ENCODE measurements around the gene MIDN.

Gene MIDN

GRCh38 chr19:1220976-1221903 lies 27.1 kb upstream of the MIDN start:
- DNase-seq, result peak; percentile 24

GRCh38 chr19:1221904-1222255 lies 26.5 kb upstream of the MIDN start:
- no peak for DNase-seq

GRCh38 chr19:1222394-1222793 lies 26.0 kb upstream of the MIDN start:
- no peak for DNase-seq

- no peak for DNase-seq
Observed at GRCh38 chr19:1223018-1223855, 25.1 kb upstream of the MIDN start.

- DNase-seq, result no peak
Observed at GRCh38 chr19:1224047-1224825, 24.1 kb upstream of the MIDN start.

GRCh38 chr19:1224847-1225246 lies 23.5 kb upstream of the MIDN start:
- DNase-seq, result no peak

- DNase-seq, result no peak
Observed at GRCh38 chr19:1225440-1226226, 22.8 kb upstream of the MIDN start.

- no peak for DNase-seq
Observed at GRCh38 chr19:1226227-1226518, 22.2 kb upstream of the MIDN start.

GRCh38 chr19:1226522-1227303 lies 21.7 kb upstream of the MIDN start:
- no peak for DNase-seq

GRCh38 chr19:1227304-1228054 lies 20.9 kb upstream of the MIDN start:
- DNase-seq, result no peak

- no peak for DNase-seq
Observed at GRCh38 chr19:1228161-1228957, 20.0 kb upstream of the MIDN start.

- no peak for DNase-seq
Observed at GRCh38 chr19:1229056-1229923, 19.1 kb upstream of the MIDN start.

GRCh38 chr19:1229924-1230782 lies 18.2 kb upstream of the MIDN start:
- no peak for DNase-seq

- DNase-seq, result no peak
Observed at GRCh38 chr19:1230783-1231489, 17.4 kb upstream of the MIDN start.

- DNase-seq, result no peak
Observed at GRCh38 chr19:1231729-1232637, 16.4 kb upstream of the MIDN start.

GRCh38 chr19:1232652-1233072 lies 15.7 kb upstream of the MIDN start:
- DNase-seq, result no peak
